Smooth muscle cell (in vitro differentiated cells): ENCODE results near the gene GSG1L2. TPM values are rescaled to one million over a fixed set of nuclear protein-coding genes. Genes with fewer than 3 reads are reported as not detected.

Experiments used
- DNase-seq: peaks from one replicate; lab custom pipeline; 2025; ENCODE audit not compliant: unreplicated experiment; lab: John Stamatoyannopoulos, UW
- H2AFZ ChIP-seq: fragments of 200-600 bp; sonication (generic); 2 replicates; pipeline ENCODE4 v1.6.0; 2016; ENCODE audit warnings: antibody characterized with exemption, low read depth, mild to moderate bottlenecking
- H3F3A ChIP-seq: fragments of 200-600 bp; sonication (generic); 2 replicates; pipeline ENCODE4 v1.6.0; 2017; ENCODE audit warnings: antibody characterized with exemption, low read depth
- H3K27ac ChIP-seq: fragments of 200-600 bp; sonication (generic); 2 replicates; pipeline ENCODE4 v1.5.1; 2016; ENCODE audit warnings: low read depth, mild to moderate bottlenecking
- H3K27me3 ChIP-seq: fragments of 200-600 bp; sonication (generic); 2 replicates; pipeline ENCODE4 v1.6.1; 2016; ENCODE audit warnings: low read depth, mild to moderate bottlenecking
- H3K36me3 ChIP-seq: fragments of 200-600 bp; sonication (generic); 2 replicates; pipeline ENCODE4 v1.5.1; 2016; ENCODE audit warnings: low read depth
- H3K4me1 ChIP-seq: fragments of 200-600 bp; sonication (generic); 2 replicates; pipeline ENCODE4 v1.5.1; 2016; ENCODE audit warnings: low read depth
- H3K4me2 ChIP-seq: fragments of 200-600 bp; sonication (generic); 2 replicates; pipeline ENCODE4 v1.6.0; 2016; ENCODE audit warnings: mild to moderate bottlenecking
- H3K4me3 ChIP-seq: fragments of 200-600 bp; sonication (generic); 2 replicates; pipeline ENCODE4 v1.5.1; 2016; ENCODE audit warnings: mild to moderate bottlenecking
- H3K79me2 ChIP-seq: fragments of 200-600 bp; sonication (generic); 2 replicates; pipeline ENCODE4 v1.6.0; 2016; ENCODE audit warnings: low read depth, mild to moderate bottlenecking
- H3K9ac ChIP-seq: fragments of 200-600 bp; sonication (generic); 2 replicates; pipeline ENCODE4 v1.6.0; 2016; ENCODE audit warnings: low read depth
- H3K9me3 ChIP-seq: fragments of 200-600 bp; sonication (generic); replicated peaks from 2 replicates; pipeline ENCODE4 v1.5.1; 2016; ENCODE audit warnings: low read depth
- H4K20me1 ChIP-seq: fragments of 200-600 bp; sonication (generic); 2 replicates; pipeline ENCODE4 v1.6.0; 2016; ENCODE audit warnings: low read depth
- CTCF ChIP-seq: fragments of 200-600 bp; sonication (generic); IDR thresholded peaks from 2 replicates; pipeline ENCODE4 v1.5.1; 2017; ENCODE audit warnings: borderline replicate concordance, mild to moderate bottlenecking, antibody characterized with exemption; ENCODE audit not compliant: insufficient read depth, poor library complexity, severe bottlenecking
- WGBS: methylation state at CpG from one replicate; pipeline ENCODE4 v1.1.7; 2016; ENCODE audit warnings: low lambda C conversion rate; 5-methylcytosine and 5-hydroxymethylcytosine counted together
- polyA plus RNA-seq: library from polyadenylated mRNA; unstranded; fragments of >200 nt; fragmentation: Nextera tagmentation; extraction: Ambion mirVana; gene quantifications from 2 replicates; pipeline ENCODE4 v1.2.1, GENCODE V29; 2016
- total RNA-seq: library from RNA; depleted of rRNA; stranded (reverse); fragments of >200 nt; gene quantifications from 2 replicates; pipeline ENCODE4 v1.2.3, GENCODE V29; 2014

Gene GSG1L2
- total and polyA plus RNA-seq, 2 experiments from 2014 or later, result not detected

- no peak for DNase-seq
- Histone ChIP-seq H3K36me3 (no peaks in the 10 kb centered on the region), H3K27me3 (no peaks in the 10 kb centered on the region), H3K9ac (no peak overlapping the region), H3F3A (no peaks in the 10 kb centered on the region), H2AFZ (no peak overlapping the region), H3K27ac (no peak overlapping the region), H3K9me3 (no peaks in the 10 kb centered on the region), H3K4me2 (no peak overlapping the region), H3K4me1 (no peaks in the 10 kb centered on the region), H3K79me2 (no peaks in the 10 kb centered on the region), H4K20me1 (no peaks in the 10 kb centered on the region), H3K4me3 (no peak overlapping the region)
- no peak for TF ChIP-seq CTCF
- WGBS, result 81% methylated on average over 5 of the region's 5 CpGs
Measured at GRCh38 chr17:9854255-9854654, 32.4 kb upstream of the GSG1L2 start.

- no peaks in the 10 kb centered on the region for H3F3A ChIP-seq
- H3K4me2 ChIP-seq, result no peak overlapping the region
- H3K9me3 ChIP-seq, result no peaks in the 10 kb centered on the region
- no peak for DNase-seq
- no peak overlapping the region for H3K4me3 ChIP-seq
- no peaks in the 10 kb centered on the region for H3K27me3 ChIP-seq
- no peak overlapping the region for H3K27ac ChIP-seq
- H4K20me1 ChIP-seq, result no peaks in the 10 kb centered on the region
- 92% methylated on average over 5 of the region's 5 CpGs for WGBS
- no peak overlapping the region for H2AFZ ChIP-seq
- TF ChIP-seq CTCF, result no peak
- H3K9ac ChIP-seq, result no peak overlapping the region
- no peaks in the 10 kb centered on the region for H3K36me3 ChIP-seq
- no peaks in the 10 kb centered on the region for H3K79me2 ChIP-seq
- no peaks in the 10 kb centered on the region for H3K4me1 ChIP-seq
Measured at GRCh38 chr17:9850151-9850550, 28.3 kb upstream of the GSG1L2 start.

GRCh38 chr17:9845306-9845705 lies 23.4 kb upstream of the GSG1L2 start:
- 86% methylated on average over 4 of the region's 4 CpGs for WGBS
- Histone ChIP-seq H3K9me3 (no peaks in the 10 kb centered on the region), H3F3A (no peaks in the 10 kb centered on the region), H3K27ac (no peak overlapping the region), H3K36me3 (no peaks in the 10 kb centered on the region), H3K27me3 (no peaks in the 10 kb centered on the region), H4K20me1 (no peaks in the 10 kb centered on the region), H3K9ac (no peak overlapping the region), H3K4me3 (no peak overlapping the region), H3K4me1 (no peaks in the 10 kb centered on the region), H3K79me2 (no peaks in the 10 kb centered on the region), H3K4me2 (no peak overlapping the region), H2AFZ (no peak overlapping the region)
- no peak for DNase-seq
- no peak for TF ChIP-seq CTCF

- no peak overlapping the region for H2AFZ ChIP-seq
- H3K79me2 ChIP-seq, result no peaks in the 10 kb centered on the region
- H3K4me2 ChIP-seq, result no peak overlapping the region
- no peak overlapping the region for H3K27ac ChIP-seq
- no peaks in the 10 kb centered on the region for H3K27me3 ChIP-seq
- H3K36me3 ChIP-seq, result no peaks in the 10 kb centered on the region
- H3K4me3 ChIP-seq, result no peak overlapping the region
- no peaks in the 10 kb centered on the region for H3K4me1 ChIP-seq
- no peaks in the 10 kb centered on the region for H3F3A ChIP-seq
- WGBS, result 85% methylated on average over 7 of the region's 8 CpGs
- no peak for TF ChIP-seq CTCF
- H3K9ac ChIP-seq, result no peak overlapping the region
- no peaks in the 10 kb centered on the region for H4K20me1 ChIP-seq
- no peaks in the 10 kb centered on the region for H3K9me3 ChIP-seq
- DNase-seq, result no peak
Measured at GRCh38 chr17:9844153-9844552, 22.3 kb upstream of the GSG1L2 start.
